ENCODE data around the gene STARD3. TPM values are rescaled to one million over a fixed set of nuclear protein-coding genes. Genes with fewer than 3 reads are reported as not detected.

Gene STARD3
- total RNA-seq, 4 donors from 2014 or later, result 21.0 to 62.3 (median 26.0) TPM

GRCh38 chr17:39687546-39688474, 50.9 kb downstream of the STARD3 start, which contains the start of gene PGAP3:
Gene PGAP3, minus strand, starts transcription at chr17:39688057. Its CDS starts 43 bp downstream, at chr17:39688014.
- intact Hi-C loops (cut with DNase I; ENCODE audit: low total_unique reads), result loop anchor here (10.0 kb wide), 1 partner anchor 53 kb away; the partner anchor contains the start of gene STARD3

GRCh38 chr17:39688475-39688835, 51.5 kb downstream of the STARD3 start:
- intact Hi-C loops (cut with DNase I; ENCODE audit: low total_unique reads), result loop anchor here (10.0 kb wide), 1 partner anchor 54 kb away; the partner anchor contains the start of gene STARD3
- DNase-seq, result no peak
- Histone ChIP-seq H3K4me1 (peaks cover 0 to 6% of the 10 kb centered on the region in 2 donors), H3K27me3 (no peaks in the 10 kb centered on the region), H3K36me3 (no peaks in the 10 kb centered on the region), H3K4me3 (peak overlapping the region; percentile 59 to 64), H3K27ac (peak overlapping the region; percentile 85 to 86), H3K9me3 (no peaks in the 10 kb centered on the region)
- TF ChIP-seq POLR2A (IDR thresholded peaks at IDR 0.05) (no peak), CTCF (IDR thresholded peaks at IDR 0.05) (no peak)

More at GRCh38 chr17:39687546-39688474, 50.9 kb downstream of the STARD3 start, which contains the start of gene PGAP3:
- H3K36me3 ChIP-seq, result no peaks in the 10 kb centered on the region
- peak within 1 kb of the TSS; percentile 59 to 64 for H3K4me3 ChIP-seq
- peak in 1 of 4 experiments; percentile 20 for TF ChIP-seq CTCF (IDR thresholded peaks at IDR 0.05)
- TF ChIP-seq POLR2A (IDR thresholded peaks at IDR 0.05), result peak in 1 of 2 donors; percentile 49
- peak; percentile 81 to 90 for DNase-seq
- H3K27ac ChIP-seq, result peak within 1 kb of the TSS; percentile 85 to 86
- peaks cover 0 to 6% of the 10 kb centered on the region in 2 donors for H3K4me1 ChIP-seq
- no peaks in the 10 kb centered on the region for H3K27me3 ChIP-seq
- H3K9me3 ChIP-seq, result no peaks in the 10 kb centered on the region

- H3K27ac ChIP-seq, result no peak overlapping the region
- DNase-seq, result no peak
- no peaks in the 10 kb centered on the region for H3K27me3 ChIP-seq
- peaks cover 0 to 6% of the 10 kb centered on the region in 2 donors for H3K4me1 ChIP-seq
- H3K9me3 ChIP-seq, result no peaks in the 10 kb centered on the region
- intact Hi-C loops (cut with DNase I; ENCODE audit: low total_unique reads), result loop anchor here (10.0 kb wide), 1 partner anchor 54 kb away; the partner anchor contains the start of gene STARD3
- H3K4me3 ChIP-seq, result peak overlapping the region in 1 of 2 donors; percentile 64
- no peaks in the 10 kb centered on the region for H3K36me3 ChIP-seq
- no peak for TF ChIP-seq CTCF (IDR thresholded peaks at IDR 0.05)
- TF ChIP-seq POLR2A (IDR thresholded peaks at IDR 0.05), result no peak
Measured at GRCh38 chr17:39688945-39689344, 52.0 kb downstream of the STARD3 start.

- DNase-seq, result no peak
- intact Hi-C loops (cut with DNase I; ENCODE audit: low total_unique reads), result no loop called here
- Histone ChIP-seq H3K9me3 (no peaks in the 10 kb centered on the region), H3K4me3 (no peak overlapping the region), H3K27ac (no peak overlapping the region), H3K4me1 (no peaks in the 10 kb centered on the region), H3K27me3 (no peaks in the 10 kb centered on the region), H3K36me3 (no peaks in the 10 kb centered on the region)
- TF ChIP-seq POLR2A (IDR thresholded peaks at IDR 0.05) (no peak), CTCF (IDR thresholded peaks at IDR 0.05) (no peak)
Measured at GRCh38 chr17:39694593-39694992, 57.6 kb downstream of the STARD3 start.

GRCh38 chr17:39695089-39695474, 58.1 kb downstream of the STARD3 start:
- intact Hi-C loops (cut with DNase I; ENCODE audit: low total_unique reads), result no loop called here
- TF ChIP-seq CTCF (IDR thresholded peaks at IDR 0.05) (no peak), POLR2A (IDR thresholded peaks at IDR 0.05) (no peak)
- no peak for DNase-seq
- Histone ChIP-seq H3K9me3 (no peaks in the 10 kb centered on the region), H3K4me1 (no peaks in the 10 kb centered on the region), H3K4me3 (no peak overlapping the region), H3K36me3 (no peaks in the 10 kb centered on the region), H3K27me3 (no peaks in the 10 kb centered on the region), H3K27ac (no peak overlapping the region)
